Measurements from ENCODE around the gene ZFHX2.

DNA sequence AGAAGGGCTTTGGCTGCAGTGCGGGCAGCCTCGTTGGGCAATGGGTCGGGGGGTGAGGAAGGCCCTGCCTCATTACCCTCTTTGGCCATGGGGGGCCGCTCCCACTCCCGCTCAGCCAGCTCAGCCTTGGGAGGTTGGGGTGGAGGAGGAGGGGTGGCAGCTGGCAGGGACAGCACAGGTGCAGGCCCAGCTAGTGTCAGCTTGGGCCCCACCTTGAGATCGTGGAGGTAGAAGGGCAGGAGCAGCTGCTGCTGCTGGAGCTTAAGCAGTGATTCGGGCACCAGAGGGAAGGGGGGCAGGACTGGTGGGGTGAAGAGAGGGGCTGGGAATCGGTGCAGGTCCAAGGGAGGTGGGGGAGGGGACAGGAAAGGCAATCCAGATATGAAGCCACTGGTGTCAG, 26.0 kb downstream of the ZFHX2 start:
- TF ChIP-seq CTCF (IDR thresholded peaks at IDR 0.05) (no peak), EZH2phosphoT487 (IDR thresholded peaks at IDR 0.05) (no peak), EZH2 (IDR thresholded peaks at IDR 0.05) (no peak)

Measured in neural progenitor cell (in vitro differentiated cells).